ENCODE measurements around the gene CDKN2C.
"Not testable (repeated sequence)": the region's sequence is repeated elsewhere in the genome, so short reads cannot be mapped to it uniquely, and the experiment has no call there.

CDKN2C gene

DNA sequence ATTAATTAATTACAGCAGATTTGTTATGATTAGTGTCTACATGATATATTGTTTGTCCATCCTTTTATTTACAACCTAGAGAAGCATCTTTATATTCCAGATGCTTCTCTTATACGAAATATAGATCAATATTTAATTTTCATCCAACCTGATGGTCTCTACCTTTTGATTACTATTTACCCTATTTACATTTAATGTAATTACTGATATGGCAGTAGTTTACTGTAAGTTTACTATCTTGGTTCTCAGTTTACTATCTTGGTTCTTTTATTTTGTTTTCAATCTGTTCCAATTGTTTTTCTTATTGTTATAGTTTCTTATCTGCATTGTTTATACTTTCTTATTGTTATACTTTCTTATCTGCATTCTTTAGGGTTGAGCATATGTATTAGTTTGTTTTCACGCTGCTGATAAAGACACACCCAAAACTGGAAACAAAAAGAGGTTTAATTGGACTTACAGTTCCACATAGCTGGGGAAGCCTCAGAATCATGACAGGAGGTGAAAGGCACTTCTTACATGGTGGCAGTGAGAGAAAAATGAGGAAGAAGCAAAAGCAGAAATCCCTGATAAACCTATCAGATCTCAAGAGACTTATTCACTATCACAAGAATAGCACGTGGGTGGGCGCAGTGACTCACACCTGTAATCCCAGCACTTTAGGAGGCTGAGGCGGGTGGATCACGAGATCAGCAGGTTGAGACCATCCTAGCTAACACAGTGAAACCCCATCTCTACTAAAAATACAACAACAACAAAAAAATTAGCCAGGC lies 38.9 kb upstream of the CDKN2C start:
- in situ Hi-C loops (cut with HindIII; ENCODE audit: low sequenced_read_pairs) = no loop called here
- no peak overlapping the region for H3K4me3 ChIP-seq (ENCODE audit: low read depth, low read length)
- no peak for TF ChIP-seq CTCF (IDR thresholded peaks at IDR 0.05; ENCODE audit: low read depth, low read length, missing control alignments)
- no peak for DNase-seq (ENCODE audit: low read depth)

GRCh38 chr1:50932043-50932442 lies 38.0 kb upstream of the CDKN2C start:
- DNase-seq (ENCODE audit: low read depth); in situ Hi-C loops (cut with HindIII; ENCODE audit: low sequenced_read_pairs); H3K4me3 ChIP-seq (ENCODE audit: low read depth, low read length): not testable (repeated sequence)

DNA sequence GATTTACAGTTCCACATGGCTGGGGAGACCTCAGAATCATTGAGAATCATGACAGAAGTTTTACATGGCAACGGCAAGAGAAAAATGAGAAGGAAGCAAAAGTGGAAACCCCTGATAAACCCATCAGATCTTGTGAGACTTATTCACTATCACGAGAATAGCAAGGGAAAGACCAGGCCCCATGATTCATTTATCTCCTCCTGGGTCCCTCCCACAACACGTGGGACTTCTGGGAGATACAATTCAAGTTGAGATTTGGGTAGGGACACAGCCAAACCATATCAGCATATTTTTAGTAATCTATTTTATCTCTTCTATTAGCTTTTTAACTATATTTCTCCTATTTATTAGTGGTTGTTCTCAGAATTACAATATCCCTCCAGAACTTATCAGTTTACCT lies 36.3 kb upstream of the CDKN2C start:
- DNase-seq (ENCODE audit: low read depth); in situ Hi-C loops (cut with HindIII; ENCODE audit: low sequenced_read_pairs); H3K4me3 ChIP-seq (ENCODE audit: low read depth, low read length): not testable (repeated sequence)

- H3K4me3 ChIP-seq (ENCODE audit: low read depth, low read length) = no peak overlapping the region
- in situ Hi-C loops (cut with HindIII; ENCODE audit: low sequenced_read_pairs) = no loop called here
- DNase-seq (ENCODE audit: low read depth) = no peak
- TF ChIP-seq CTCF (IDR thresholded peaks at IDR 0.05; ENCODE audit: low read depth, low read length, missing control alignments) = no peak
Measured at GRCh38 chr1:50934838-50935237, 35.2 kb upstream of the CDKN2C start.

GRCh38 chr1:50935276-50935675 lies 34.8 kb upstream of the CDKN2C start:
- in situ Hi-C loops (cut with HindIII; ENCODE audit: low sequenced_read_pairs); H3K4me3 ChIP-seq (ENCODE audit: low read depth, low read length); DNase-seq (ENCODE audit: low read depth): not testable (repeated sequence)

DNA sequence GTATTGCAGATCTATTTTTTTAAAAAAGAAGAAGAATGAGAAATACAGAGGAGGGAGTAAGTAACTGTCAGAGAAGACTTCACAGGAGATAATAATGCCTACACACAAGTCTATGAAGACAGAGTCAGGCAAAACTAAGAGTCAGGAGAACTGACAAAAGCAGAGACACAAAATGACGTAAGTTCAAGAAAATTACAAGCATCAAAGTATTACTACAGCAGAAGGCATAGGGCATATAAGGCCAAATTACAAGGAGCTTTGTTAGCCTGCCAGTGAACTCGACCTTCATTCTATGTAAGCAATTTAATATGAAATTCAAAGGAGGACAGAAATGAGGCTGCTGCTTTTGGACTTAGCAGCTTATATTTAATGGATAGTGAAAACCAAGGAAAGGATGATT lies 33.7 kb upstream of the CDKN2C start:
- no peak for DNase-seq (ENCODE audit: low read depth)
- in situ Hi-C loops (cut with HindIII; ENCODE audit: low sequenced_read_pairs) = no loop called here
- TF ChIP-seq CTCF (IDR thresholded peaks at IDR 0.05; ENCODE audit: low read depth, low read length, missing control alignments) = no peak
- no peak overlapping the region for H3K4me3 ChIP-seq (ENCODE audit: low read depth, low read length)

GRCh38 chr1:50940291-50940690 lies 29.8 kb upstream of the CDKN2C start:
- in situ Hi-C loops (cut with HindIII; ENCODE audit: low sequenced_read_pairs) = no loop called here
- TF ChIP-seq CTCF (IDR thresholded peaks at IDR 0.05; ENCODE audit: low read depth, low read length, missing control alignments) = no peak
- no peak overlapping the region for H3K4me3 ChIP-seq (ENCODE audit: low read depth, low read length)
- no peak for DNase-seq (ENCODE audit: low read depth)

DNA sequence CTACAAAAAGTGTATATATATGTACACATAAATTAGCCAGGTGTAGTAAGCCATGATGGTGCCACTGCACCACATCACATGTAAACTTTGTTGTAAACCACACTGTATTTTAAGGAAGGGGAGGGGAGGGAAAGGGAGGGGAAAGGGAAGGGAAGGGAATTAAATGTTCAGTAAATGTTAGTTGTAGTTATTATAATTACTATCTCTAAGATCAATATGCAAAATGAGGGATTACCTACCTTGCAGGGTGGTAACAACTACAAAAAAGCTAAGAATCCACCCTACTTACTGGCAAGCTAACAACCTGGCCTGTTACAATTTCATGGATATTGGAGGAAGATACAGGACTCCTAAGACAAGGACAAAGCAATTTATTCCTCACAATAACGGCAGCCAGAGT lies 27.7 kb upstream of the CDKN2C start:
- in situ Hi-C loops (cut with HindIII; ENCODE audit: low sequenced_read_pairs) = no loop called here
- TF ChIP-seq CTCF (IDR thresholded peaks at IDR 0.05; ENCODE audit: low read depth, low read length, missing control alignments) = no peak
- no peak for DNase-seq (ENCODE audit: low read depth)
- H3K4me3 ChIP-seq (ENCODE audit: low read depth, low read length) = no peak overlapping the region

Data from astrocyte of the cerebellum (primary cell).